Effector memory CD4-positive, alpha-beta T cell (primary cell): ENCODE data around the gene AHNAK.

ENCODE experiments used
- DNase-seq, 3 donors: peaks; one replicate each; pipeline ENCODE4 v3.0.0-alpha.2; 2020
- H3K27ac ChIP-seq: 2 replicates; pipeline ENCODE4 v1.7.0; 2013; ENCODE audit warnings: mild to moderate bottlenecking, low read length, moderate library complexity; ENCODE audit not compliant: insufficient read depth, poor library complexity, severe bottlenecking
- H3K27me3 ChIP-seq: replicated peaks from 2 replicates; pipeline ENCODE4 v1.7.0; 2013; ENCODE audit warnings: mild to moderate bottlenecking, low read length; ENCODE audit not compliant: insufficient read depth, control insufficient read depth, poor library complexity, severe bottlenecking
- H3K36me3 ChIP-seq: 2 replicates; pipeline ENCODE4 v1.7.0; 2013; ENCODE audit warnings: mild to moderate bottlenecking, low read length, moderate library complexity; ENCODE audit not compliant: control insufficient read depth, insufficient read depth
- H3K4me1 ChIP-seq: 2 replicates; pipeline ENCODE4 v1.7.0; 2013; ENCODE audit warnings: low read length, mild to moderate bottlenecking; ENCODE audit not compliant: control insufficient read depth, insufficient read depth, poor library complexity, severe bottlenecking
- H3K4me3 ChIP-seq: 2 replicates; pipeline ENCODE4 v1.7.0; 2013; ENCODE audit warnings: low read length, low read depth, mild to moderate bottlenecking; ENCODE audit not compliant: insufficient read depth, poor library complexity, severe bottlenecking
- H3K9me3 ChIP-seq: 2 replicates; pipeline ENCODE4 v1.7.0; 2013; ENCODE audit warnings: mild to moderate bottlenecking, low read length, moderate library complexity; ENCODE audit not compliant: control insufficient read depth

Gene AHNAK

GRCh38 chr11:62542750-62543567, 3.6 kb downstream of the AHNAK start:
- H3K36me3 ChIP-seq: no peaks in the 10 kb centered on the region
- H3K4me1 ChIP-seq: peaks cover 77% of the 10 kb centered on the region
- peak overlapping the region; percentile 94 for H3K4me3 ChIP-seq
- H3K27me3 ChIP-seq: no peaks in the 10 kb centered on the region
- DNase-seq: peak; percentile 68 to 72 (median 70)
- H3K9me3 ChIP-seq: no peaks in the 10 kb centered on the region
- peak overlapping the region; percentile 96 for H3K27ac ChIP-seq

- peak overlapping the region; percentile 96 for H3K27ac ChIP-seq
- H3K27me3 ChIP-seq: no peaks in the 10 kb centered on the region
- H3K9me3 ChIP-seq: no peaks in the 10 kb centered on the region
- H3K36me3 ChIP-seq: no peaks in the 10 kb centered on the region
- DNase-seq: no peak
- peaks cover 71% of the 10 kb centered on the region for H3K4me1 ChIP-seq
- H3K4me3 ChIP-seq: peak overlapping the region; percentile 94
These were observed 4.4 kb downstream of the AHNAK start for GRCh38 chr11:62542111-62542745.

GRCh38 chr11:62540804-62541701, 5.6 kb downstream of the AHNAK start:
- H3K27me3 ChIP-seq: no peaks in the 10 kb centered on the region
- DNase-seq: no peak
- H3K4me3 ChIP-seq: peak overlapping the region; percentile 35
- H3K9me3 ChIP-seq: no peaks in the 10 kb centered on the region
- peaks cover 66% of the 10 kb centered on the region for H3K4me1 ChIP-seq
- peaks cover 5% of the 10 kb centered on the region for H3K36me3 ChIP-seq
- peak overlapping the region; percentile 96 for H3K27ac ChIP-seq

- peak overlapping the region; percentile 96 for H3K27ac ChIP-seq
- H3K9me3 ChIP-seq: no peaks in the 10 kb centered on the region
- peaks cover 64% of the 10 kb centered on the region for H3K4me1 ChIP-seq
- peak overlapping the region; percentile 39 for H3K4me3 ChIP-seq
- no peaks in the 10 kb centered on the region for H3K27me3 ChIP-seq
- peaks cover 21% of the 10 kb centered on the region for H3K36me3 ChIP-seq
- DNase-seq: peak in 2 of 3 donors; percentile 47 to 53
These were observed 7.2 kb downstream of the AHNAK start for GRCh38 chr11:62539238-62539925.

- H3K36me3 ChIP-seq: peaks cover 28% of the 10 kb centered on the region
- no peak for DNase-seq
- peak overlapping the region; percentile 49 for H3K27ac ChIP-seq
- H3K4me1 ChIP-seq: peaks cover 57% of the 10 kb centered on the region
- no peaks in the 10 kb centered on the region for H3K9me3 ChIP-seq
- no peak overlapping the region for H3K4me3 ChIP-seq
- H3K27me3 ChIP-seq: no peaks in the 10 kb centered on the region
These were observed 8.0 kb downstream of the AHNAK start for GRCh38 chr11:62538470-62539237.

GRCh38 chr11:62536301-62536957, 10.2 kb downstream of the AHNAK start:
- H3K4me1 ChIP-seq: peaks cover 35% of the 10 kb centered on the region

GRCh38 chr11:62535802-62536201, 10.8 kb downstream of the AHNAK start:
- Histone ChIP-seq H3K27me3 (no peaks in the 10 kb centered on the region), H3K9me3 (no peaks in the 10 kb centered on the region), H3K27ac (no peak overlapping the region), H3K4me3 (no peak overlapping the region), H3K4me1 (peaks cover 28% of the 10 kb centered on the region), H3K36me3 (peaks cover 57% of the 10 kb centered on the region)
- no peak for DNase-seq

More at GRCh38 chr11:62536301-62536957, 10.2 kb downstream of the AHNAK start:
- H3K27me3 ChIP-seq: no peaks in the 10 kb centered on the region
- H3K4me3 ChIP-seq: no peak overlapping the region
- H3K9me3 ChIP-seq: no peaks in the 10 kb centered on the region
- no peak overlapping the region for H3K27ac ChIP-seq
- H3K36me3 ChIP-seq: peaks cover 51% of the 10 kb centered on the region
- no peak for DNase-seq

GRCh38 chr11:62534779-62535545, 11.6 kb downstream of the AHNAK start:
- Histone ChIP-seq H3K4me1 (peaks cover 20% of the 10 kb centered on the region), H3K9me3 (no peaks in the 10 kb centered on the region), H3K4me3 (no peak overlapping the region), H3K36me3 (peaks cover 65% of the 10 kb centered on the region), H3K27ac (no peak overlapping the region), H3K27me3 (no peaks in the 10 kb centered on the region)
- DNase-seq: no peak
